ENCODE data around the gene TKTL1. TPM values are rescaled to one million over a fixed set of nuclear protein-coding genes. Genes with fewer than 3 reads are reported as not detected.

TKTL1 gene
- total and polyA plus RNA-seq, 2 of the 8 experiments (the other 6 are each of a cell fraction or from before 2014, with no cell fraction given), result 0.05 TPM; not detected in 1

DNA sequence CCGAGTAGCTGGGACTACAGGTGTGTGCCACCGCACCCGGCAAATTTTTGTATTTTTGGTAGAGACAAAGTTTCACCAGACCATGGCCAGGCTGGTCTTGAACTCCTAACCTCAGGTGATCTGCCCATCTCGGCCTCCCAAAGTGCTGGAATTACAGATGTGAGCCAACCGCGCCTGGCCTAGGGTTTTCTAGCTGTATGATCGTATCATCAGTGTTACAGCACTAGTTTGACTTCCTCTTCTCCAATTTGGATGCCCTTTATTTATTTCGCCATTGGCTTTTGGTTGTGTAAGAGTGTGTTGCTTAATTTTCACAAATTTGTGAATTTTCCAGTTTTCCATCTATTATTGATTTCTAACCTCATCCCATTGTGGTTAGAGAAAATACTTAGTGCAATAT lies 5.2 kb downstream of the TKTL1 start:
- Histone ChIP-seq H3K4me3 (ENCODE audit: extremely low read depth in 1 of 4, insufficient read depth in 2 of 4, low read depth in 3 of 4, low read length in 4 of 4) (no peak overlapping the region), H2BK20ac (ENCODE audit: low read length) (no peak overlapping the region), H2AFZ (ENCODE audit: low read length) (no peak overlapping the region), H4K8ac (ENCODE audit: extremely low read depth, insufficient read depth, low read length) (no peak overlapping the region), H3K56ac (replicated peaks; ENCODE audit: insufficient read length, low read depth, low read length) (no peak overlapping the region), H2BK5ac (ENCODE audit: low read depth, low read length) (no peak overlapping the region), H3K79me1 (ENCODE audit: low read depth, low read length) (no peaks in the 10 kb centered on the region), H4K5ac (ENCODE audit: insufficient read length, low read depth, low read length) (no peak overlapping the region), H3K9me3 (ENCODE audit: insufficient read depth in 2 of 2, low read depth in 1 of 2, low read length in 1 of 2) (no peaks in the 10 kb centered on the region), H3K23me2 (ENCODE audit: low read depth, low read length) (no peaks in the 10 kb centered on the region), H4K20me1 (replicated peaks in 1 of 2; ENCODE audit: control insufficient read depth in 1 of 2, insufficient read depth in 2 of 2, low read length in 2 of 2) (no peaks in the 10 kb centered on the region), H2BK15ac (ENCODE audit: low read length) (no peak overlapping the region), H3K4me1 (replicated peaks in 1 of 4; ENCODE audit: control insufficient read depth in 3 of 4, insufficient read depth in 4 of 4, low read length in 3 of 4) (peaks cover 0 to 3% (median 0%) of the 10 kb centered on the region in 4 experiments; a peak in 1 of 7 replicates), H3K79me2 (ENCODE audit: control insufficient read depth in 1 of 2, insufficient read depth in 2 of 2, low read length in 2 of 2) (no peaks in the 10 kb centered on the region), H4K91ac (replicated peaks; ENCODE audit: insufficient read length, low read length) (no peak overlapping the region), H3K36me3 (ENCODE audit: control insufficient read depth in 2 of 4, insufficient read depth in 4 of 4, low read length in 3 of 4) (no peaks in the 10 kb centered on the region), H3K18ac (ENCODE audit: extremely low read depth, low read length) (no peak overlapping the region), H3K14ac (ENCODE audit: insufficient read length) (no peak overlapping the region), H3K23ac (ENCODE audit: insufficient read length) (no peak overlapping the region), H3K27me3 (replicated peaks in 1 of 4; ENCODE audit: control insufficient read depth in 3 of 4, extremely low read depth in 1 of 4, insufficient read depth in 3 of 4, low read length in 3 of 4) (no peaks in the 10 kb centered on the region), H2AK5ac (ENCODE audit: low read depth, low read length) (no peak overlapping the region), H3K4me2 (ENCODE audit: insufficient read depth in 1 of 2, low read depth in 2 of 2, low read length in 2 of 2) (no peak overlapping the region), H2BK12ac (ENCODE audit: low read depth, low read length) (no peak overlapping the region), H2BK120ac (replicated peaks; ENCODE audit: low read depth, low read length) (no peak overlapping the region), H3K27ac (ENCODE audit: low read depth, low read length) (no peak overlapping the region), H3K9ac (replicated peaks in 1 of 4; ENCODE audit: extremely low read depth in 1 of 4, low read depth in 3 of 4, low read length in 3 of 4) (no peak overlapping the region), H3K4ac (replicated peaks; ENCODE audit: insufficient read length, low read depth, low read length) (no peak overlapping the region)
- TF ChIP-seq GTF2F1 (IDR thresholded peaks at IDR 0.05; ENCODE audit: borderline replicate concordance, low read depth, low read length) (no peak), SP4 (IDR thresholded peaks at IDR 0.05; ENCODE audit: low read length) (no peak), EZH2 (IDR thresholded peaks at IDR 0.05; ENCODE audit: low read depth, low read length, severe bottlenecking) (no peak), KDM5A (IDR thresholded peaks at IDR 0.05; ENCODE audit: low read length) (no peak)
- DNase-seq (ENCODE audit: low read depth in 1 of 2, low spot score in 2 of 2) (no peak), FAIRE-seq (no peak)
- POLR2A ChIA-PET (ENCODE audit: partially characterized antibody), result no interaction called here
- CTCF ChIA-PET (ENCODE audit: partially characterized antibody), result no interaction called here
- 94% methylated on average over 8 of the region's 8 CpGs; no CpG with 5 or more reads in 1 of the 2 experiments for WGBS, 2 experiments (ENCODE audit: extremely low coverage in 1 of 2, insufficient coverage in 1 of 2, insufficient read length in 1 of 2, insufficient replicate concordance in 2 of 2, low coverage in 1 of 2, low lambda C conversion rate in 2 of 2, missing lambda C conversion rate in 1 of 2)
